Peyer's patch (tissue), 4 donors: ENCODE results near the gene CD9.

Experiments
- CTCF ChIP-seq, 6 experiments: fragments of 450-650 bp in 4 of 6; fragments of 200-600 bp in 2 of 6; sonication (generic) in 1 of 6; IDR thresholded peaks; one replicate each; pipeline ENCODE4 v1.5.1; 2017 to 2019; ENCODE audit warnings: antibody characterized with exemption in 6 of 6, mild to moderate bottlenecking in 3 of 6, moderate library complexity in 1 of 6
- POLR2A ChIP-seq, 2 donors: fragments of 450-650 bp; IDR thresholded peaks; one replicate each; pipeline ENCODE4 v1.5.1; 2017; ENCODE audit warnings: antibody characterized with exemption in 2 of 2, mild to moderate bottlenecking in 2 of 2, moderate library complexity in 2 of 2

GRCh38 chr12:6250343-6250742 is 50.1 kb downstream of the CD9 start:
- TF ChIP-seq POLR2A (IDR thresholded peaks at IDR 0.05) (no peak), CTCF (IDR thresholded peaks at IDR 0.05) (no peak)
